Left renal cortex interstitium (tissue), 4 donors: ENCODE measurements around the gene LRRC52. TPM values are rescaled to one million over a fixed set of nuclear protein-coding genes. Genes with fewer than 3 reads are reported as not detected.

Experiments used
- DNase-seq, 4 donors: peaks; one replicate each; pipeline ENCODE4 v3.0.0-alpha.2; 2013; ENCODE audit warnings: low read depth in 4 of 4, low spot score in 2 of 4, missing footprints in 1 of 4
- polyA plus RNA-seq, 4 donors: library from polyadenylated mRNA; unstranded; fragments of 120-200 nt; gene quantifications; one replicate each; pipeline ENCODE4 v1.2.1, GENCODE V29; 2013; ENCODE audit not compliant: insufficient read length in 4 of 4

The LRRC52 gene
- polyA plus RNA-seq, 4 donors: 0.08 TPM; not detected in 3

- no peak for DNase-seq
Observed at GRCh38 chr1:165537356-165538109, 6.3 kb upstream of the LRRC52 start.

- DNase-seq: no peak
Observed at GRCh38 chr1:165539306-165539705, 4.5 kb upstream of the LRRC52 start.

- no peak for DNase-seq
Observed at GRCh38 chr1:165539908-165540307, 3.9 kb upstream of the LRRC52 start.

- DNase-seq: no peak
Observed at GRCh38 chr1:165542015-165542631, 1.7 kb upstream of the LRRC52 start.

GRCh38 chr1:165542647-165543046, 1.2 kb upstream of the LRRC52 start:
- no peak for DNase-seq

GRCh38 chr1:165544996-165545395, 1.2 kb downstream of the LRRC52 start:
- DNase-seq: no peak

- DNase-seq: no peak
Observed at GRCh38 chr1:165545974-165546373, 2.2 kb downstream of the LRRC52 start.

- no peak for DNase-seq
Observed at GRCh38 chr1:165549973-165550372, 6.2 kb downstream of the LRRC52 start.

- DNase-seq: no peak
Observed at GRCh38 chr1:165551469-165551868, 7.7 kb downstream of the LRRC52 start.

GRCh38 chr1:165560883-165561656, 17.3 kb downstream of the LRRC52 start:
- DNase-seq: no peak

- no peak for DNase-seq
Observed at GRCh38 chr1:165562571-165562970, 18.8 kb downstream of the LRRC52 start.

GRCh38 chr1:165563551-165563950, 19.8 kb downstream of the LRRC52 start:
- no peak for DNase-seq

- DNase-seq: no peak
Observed at GRCh38 chr1:165564561-165564960, 20.8 kb downstream of the LRRC52 start.

GRCh38 chr1:165565751-165566490, 22.1 kb downstream of the LRRC52 start:
- DNase-seq: no peak

- DNase-seq: no peak
Observed at GRCh38 chr1:165570078-165570477, 26.3 kb downstream of the LRRC52 start.

- no peak for DNase-seq
Observed at GRCh38 chr1:165573787-165574186, 30.0 kb downstream of the LRRC52 start.

GRCh38 chr1:165574295-165574694, 30.5 kb downstream of the LRRC52 start:
- no peak for DNase-seq

GRCh38 chr1:165575468-165576099, 31.8 kb downstream of the LRRC52 start:
- no peak for DNase-seq

GRCh38 chr1:165576536-165576935, 32.7 kb downstream of the LRRC52 start:
- no peak for DNase-seq

GRCh38 chr1:165577707-165578106, 33.9 kb downstream of the LRRC52 start:
- no peak for DNase-seq
